AG10803 (cell line): ENCODE data around the gene PAPOLA.
"Not testable (repeated sequence)": the region's sequence is repeated elsewhere in the genome, so short reads cannot be mapped to it uniquely, and the experiment has no call there.

Experiments
- DNase-seq: peaks from one replicate; pipeline ENCODE4 v3.0.0; 2010; ENCODE audit warnings: low read depth
- H3K4me3 ChIP-seq: 2 replicates; pipeline ENCODE4 v1.5.1; 2011; ENCODE audit warnings: mild to moderate bottlenecking, low read length, control low read depth
- TF ChIP-seq, protein P1 (sequence below): conservative IDR thresholded peaks from 2 replicates; pipeline ENCODE4 v1.5.1; 2011; ENCODE audit warnings: mild to moderate bottlenecking, low read length, control low read depth, inconsistent platforms

The PAPOLA gene

DNA sequence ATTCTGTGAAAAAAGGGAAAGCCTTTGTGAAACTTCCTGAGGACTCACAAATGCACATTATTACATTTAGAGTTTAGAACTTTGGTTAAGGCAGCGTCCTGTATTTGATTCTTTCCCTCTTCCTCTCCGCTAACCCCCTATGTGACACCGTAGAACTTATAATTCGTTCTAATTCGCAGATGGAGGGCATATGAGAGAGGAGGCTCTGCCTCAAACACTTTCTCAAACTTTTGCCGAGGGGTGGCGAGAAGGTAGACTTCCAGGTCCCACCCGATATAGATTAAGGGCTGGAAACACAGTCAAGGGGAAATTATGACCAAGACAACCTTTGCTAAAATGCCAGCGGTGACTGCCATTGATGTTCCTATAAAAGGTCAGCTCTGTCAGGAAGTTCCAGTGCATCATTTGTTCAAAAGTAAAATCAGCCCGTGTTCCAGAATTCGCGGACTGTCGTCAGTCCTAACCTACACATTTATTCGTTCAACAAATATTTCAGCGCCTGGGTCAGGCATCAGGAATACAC lies 904 bp upstream of the PAPOLA start:
- peak overlapping the region; percentile 94 for H3K4me3 ChIP-seq
- TF ChIP-seq, protein P1, sequence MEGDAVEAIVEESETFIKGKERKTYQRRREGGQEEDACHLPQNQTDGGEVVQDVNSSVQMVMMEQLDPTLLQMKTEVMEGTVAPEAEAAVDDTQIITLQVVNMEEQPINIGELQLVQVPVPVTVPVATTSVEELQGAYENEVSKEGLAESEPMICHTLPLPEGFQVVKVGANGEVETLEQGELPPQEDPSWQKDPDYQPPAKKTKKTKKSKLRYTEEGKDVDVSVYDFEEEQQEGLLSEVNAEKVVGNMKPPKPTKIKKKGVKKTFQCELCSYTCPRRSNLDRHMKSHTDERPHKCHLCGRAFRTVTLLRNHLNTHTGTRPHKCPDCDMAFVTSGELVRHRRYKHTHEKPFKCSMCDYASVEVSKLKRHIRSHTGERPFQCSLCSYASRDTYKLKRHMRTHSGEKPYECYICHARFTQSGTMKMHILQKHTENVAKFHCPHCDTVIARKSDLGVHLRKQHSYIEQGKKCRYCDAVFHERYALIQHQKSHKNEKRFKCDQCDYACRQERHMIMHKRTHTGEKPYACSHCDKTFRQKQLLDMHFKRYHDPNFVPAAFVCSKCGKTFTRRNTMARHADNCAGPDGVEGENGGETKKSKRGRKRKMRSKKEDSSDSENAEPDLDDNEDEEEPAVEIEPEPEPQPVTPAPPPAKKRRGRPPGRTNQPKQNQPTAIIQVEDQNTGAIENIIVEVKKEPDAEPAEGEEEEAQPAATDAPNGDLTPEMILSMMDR, result no peak
- DNase-seq, result no peak

DNA sequence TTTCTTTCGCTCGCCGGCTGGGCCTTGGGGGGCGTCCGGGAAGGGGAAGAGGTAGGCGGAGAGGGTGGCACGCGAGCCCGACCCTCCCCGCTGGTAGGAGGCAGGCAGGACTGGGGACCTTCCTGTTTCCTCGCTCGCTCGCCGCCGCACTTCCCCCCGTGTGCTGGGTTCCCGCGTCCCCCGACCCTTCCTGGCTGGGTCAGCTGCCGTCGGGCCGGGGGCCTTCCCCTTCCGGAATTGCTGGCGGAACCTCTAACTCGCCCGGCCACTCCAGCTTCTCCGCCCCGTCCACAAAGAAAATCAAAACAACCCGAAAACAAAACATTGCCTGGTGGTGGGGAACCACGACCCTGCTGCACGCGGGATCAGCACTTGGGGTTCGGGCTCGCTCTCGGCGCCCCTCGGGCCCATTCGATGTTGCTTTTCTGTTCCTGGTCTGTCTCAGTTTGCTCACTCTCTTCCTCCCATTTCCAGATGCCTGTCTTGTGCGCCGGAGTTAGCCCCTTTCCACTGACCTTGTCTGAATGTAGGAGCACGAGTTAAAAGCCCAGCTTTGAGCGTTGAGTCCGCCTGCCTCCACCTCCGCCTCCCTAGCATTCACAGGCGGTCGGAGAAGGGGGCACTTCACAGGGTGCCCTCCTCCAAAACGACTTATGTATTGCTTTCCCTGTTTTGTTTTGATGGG lies 581 bp downstream of the PAPOLA start:
- TF ChIP-seq, protein P1, result no peak
- H3K4me3 ChIP-seq, result peak overlapping the region; percentile 94
- DNase-seq, result peak; percentile 20

DNA sequence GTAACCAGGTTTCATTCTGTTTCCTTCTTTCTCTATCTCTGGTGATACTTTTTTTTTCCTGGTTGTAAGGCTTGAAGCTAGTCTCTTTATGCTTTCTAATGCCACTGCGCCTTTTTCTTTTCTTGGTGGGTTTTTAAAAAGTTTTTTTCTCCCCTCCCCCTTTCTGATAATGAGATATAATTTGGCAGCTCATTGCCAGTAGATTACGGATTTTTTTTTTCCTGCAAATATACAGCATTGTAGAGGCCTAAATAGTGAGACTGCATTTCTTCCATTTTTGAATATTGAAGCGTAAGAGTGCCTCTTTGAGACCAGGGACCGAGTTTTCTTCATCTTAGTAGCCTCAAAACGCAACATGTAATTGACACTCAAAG lies 1.1 kb downstream of the PAPOLA start:
- TF ChIP-seq, protein P1, result no peak
- H3K4me3 ChIP-seq, result peak overlapping the region; percentile 94
- no peak for DNase-seq

DNA sequence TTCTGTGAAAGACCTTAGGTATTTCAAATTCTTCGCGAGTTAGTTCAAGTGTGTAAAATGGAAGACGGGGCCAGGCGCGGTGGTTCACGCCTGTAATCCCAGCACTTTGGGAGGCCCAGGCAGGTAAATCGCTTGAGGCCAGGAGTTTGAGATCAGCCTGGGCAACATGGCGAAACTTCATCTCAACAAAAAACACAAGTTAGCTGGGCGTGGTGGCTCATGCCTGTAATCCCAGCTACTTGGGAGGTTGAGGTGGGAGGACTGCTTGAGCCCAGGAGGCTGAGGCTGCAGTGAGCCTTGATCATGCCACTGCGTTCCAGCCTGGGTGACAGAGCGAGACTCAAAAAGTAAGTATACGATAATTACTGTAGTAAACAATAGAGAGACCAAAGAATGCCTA lies 2.2 kb downstream of the PAPOLA start:
- not testable (repeated sequence) for DNase-seq, H3K4me3 ChIP-seq

DNA sequence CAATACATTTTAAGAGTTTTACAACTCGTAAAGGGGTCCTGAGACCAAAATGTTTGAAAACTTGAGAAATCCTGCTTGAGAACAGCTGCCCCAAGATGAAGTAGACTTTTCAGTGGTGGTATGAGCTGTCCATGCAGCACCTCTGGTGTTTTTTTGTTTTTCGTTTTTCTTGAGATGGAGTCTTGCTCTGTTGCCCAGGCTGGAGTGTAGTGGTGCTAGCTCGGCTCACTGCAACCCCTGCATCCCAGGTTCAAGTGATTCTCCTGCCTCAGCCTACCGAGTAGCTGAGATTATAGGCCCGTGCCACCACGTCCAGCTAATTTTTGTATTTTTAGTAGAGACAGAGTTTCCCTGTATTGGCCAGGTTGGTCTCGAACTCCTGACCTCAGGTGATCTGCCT lies 5.5 kb downstream of the PAPOLA start:
- no peak overlapping the region for H3K4me3 ChIP-seq
- TF ChIP-seq, protein P1, result no peak
- no peak for DNase-seq

DNA sequence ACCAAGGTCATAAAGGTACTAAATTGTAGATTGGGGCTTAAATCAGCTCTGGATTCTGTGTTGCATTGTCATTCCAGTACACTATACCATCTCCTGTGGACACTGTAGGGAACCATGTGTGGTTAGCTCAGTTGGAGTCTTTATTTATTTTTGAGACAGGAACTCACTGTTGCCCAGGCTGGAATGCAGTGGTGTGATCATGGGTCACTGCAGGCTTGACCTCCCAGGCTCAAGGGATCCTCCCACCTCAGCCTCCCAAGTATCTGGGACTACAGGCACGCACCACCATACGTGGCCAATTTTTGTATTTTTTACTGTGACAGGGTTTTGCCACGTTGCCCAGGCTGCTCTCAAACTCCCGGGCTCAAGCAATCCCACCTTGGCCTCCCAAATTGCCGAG lies 6.7 kb downstream of the PAPOLA start:
- no peak for DNase-seq
- TF ChIP-seq, protein P1, result no peak
- H3K4me3 ChIP-seq, result no peak overlapping the region

DNA sequence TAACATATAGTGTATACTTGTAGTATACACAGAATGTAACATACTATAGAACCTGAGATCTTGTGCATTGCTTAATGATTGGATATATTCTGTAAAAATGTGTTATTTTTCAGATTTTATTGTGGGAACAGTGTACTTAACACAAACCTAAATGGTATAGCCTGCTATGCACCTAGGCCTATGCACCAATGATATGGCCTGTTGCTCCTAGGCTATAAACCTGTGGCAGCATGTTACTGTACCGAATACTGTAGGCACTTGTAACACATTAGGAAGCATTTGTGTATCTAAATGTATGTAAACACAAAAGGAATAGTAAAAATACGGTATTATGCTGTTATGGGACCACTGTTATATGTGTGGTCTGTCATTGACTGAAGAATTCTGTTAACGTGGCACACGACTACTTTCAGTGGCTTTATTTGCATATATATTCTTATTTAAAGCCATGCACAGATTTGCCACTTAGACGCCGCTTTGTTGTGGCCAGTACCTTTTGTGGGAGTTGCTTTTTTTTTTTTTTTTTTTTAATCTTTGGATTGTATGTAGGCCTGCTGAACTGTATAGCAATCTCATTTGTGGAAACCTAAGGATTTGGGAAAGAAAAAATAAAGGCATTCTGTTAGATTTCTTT lies 7.4 kb downstream of the PAPOLA start:
- DNase-seq, result no peak
- TF ChIP-seq, protein P1, result no peak
- H3K4me3 ChIP-seq, result no peak overlapping the region
